GM18951 (cell line): ENCODE data around the gene FEV.

Experiments
- POLR2A ChIP-seq: IDR thresholded peaks from 4 replicates; pipeline ENCODE4 v1.6.1; 2011; ENCODE audit warnings: mild to moderate bottlenecking; ENCODE audit not compliant: insufficient read length, insufficient read depth; ENCODE audit errors: extremely low read depth
- in situ Hi-C: fragments of 300-500 bp; cut with MboI; formaldehyde crosslinking; loops from one replicate; pipeline ENCODE4 v1.12.0; 2022; ENCODE audit warnings: low sequenced_read_pairs, mixed read lengths, inconsistent platforms; ENCODE audit not compliant: unreplicated experiment

Gene FEV

DNA sequence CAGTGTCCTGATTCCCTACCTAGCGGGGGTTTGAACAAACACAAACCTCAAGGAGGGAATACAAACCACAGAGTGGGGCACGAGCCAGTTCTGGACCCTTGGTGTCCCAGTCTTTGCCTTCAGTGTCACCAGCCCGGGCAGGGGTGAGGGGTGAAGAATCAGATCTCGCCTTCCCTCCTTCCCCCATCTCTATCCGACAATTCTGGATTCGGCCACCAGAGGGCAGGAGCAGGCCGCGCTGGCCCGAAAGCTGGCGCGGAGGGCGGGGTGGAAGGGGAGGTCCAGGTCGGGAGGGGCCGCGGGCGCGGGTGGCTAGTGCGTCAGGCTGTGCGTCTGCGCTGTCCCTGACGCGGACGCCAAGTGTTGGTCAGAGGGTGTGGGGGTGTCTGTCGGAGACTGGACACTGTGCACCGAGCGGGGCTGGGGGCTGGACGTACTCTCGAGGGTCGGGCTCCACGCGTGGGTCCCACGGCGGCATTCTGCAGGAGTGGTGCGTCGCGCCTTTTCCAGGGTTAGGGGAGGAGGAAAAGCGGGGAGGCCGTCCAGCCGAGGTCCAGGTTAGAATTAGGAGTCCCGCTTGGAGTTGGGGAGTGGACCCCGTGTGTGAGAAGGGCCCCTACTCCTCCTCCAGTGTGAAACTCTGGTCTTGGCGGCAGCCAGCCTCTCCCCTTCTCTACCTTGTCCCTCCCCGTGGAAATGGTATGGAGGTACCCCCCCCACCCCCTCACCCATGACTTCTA is 11.2 kb upstream of the FEV start:
- no peak for TF ChIP-seq POLR2A
- in situ Hi-C loops: no loop called here

DNA sequence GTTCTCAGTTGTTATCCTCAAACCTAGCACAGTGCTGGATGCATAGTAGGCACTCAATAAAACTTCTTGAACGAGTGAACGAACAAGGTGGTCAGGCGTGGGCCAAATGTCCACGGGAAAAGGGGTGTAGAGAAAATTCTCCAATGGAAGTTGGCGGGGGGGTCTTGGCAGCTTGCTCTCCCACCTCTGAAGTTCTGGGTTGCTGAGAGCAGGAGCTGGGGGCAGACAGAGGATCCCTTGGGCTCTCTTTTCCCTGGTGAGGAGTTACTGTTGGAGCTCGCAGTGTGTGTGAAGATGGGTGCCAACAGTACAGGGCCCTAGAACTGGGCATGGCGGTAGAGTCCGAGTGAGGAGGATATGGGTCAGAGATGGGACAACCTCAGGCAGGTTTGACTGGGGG is 10.6 kb upstream of the FEV start:
- no peak for TF ChIP-seq POLR2A
- in situ Hi-C loops: no loop called here

DNA sequence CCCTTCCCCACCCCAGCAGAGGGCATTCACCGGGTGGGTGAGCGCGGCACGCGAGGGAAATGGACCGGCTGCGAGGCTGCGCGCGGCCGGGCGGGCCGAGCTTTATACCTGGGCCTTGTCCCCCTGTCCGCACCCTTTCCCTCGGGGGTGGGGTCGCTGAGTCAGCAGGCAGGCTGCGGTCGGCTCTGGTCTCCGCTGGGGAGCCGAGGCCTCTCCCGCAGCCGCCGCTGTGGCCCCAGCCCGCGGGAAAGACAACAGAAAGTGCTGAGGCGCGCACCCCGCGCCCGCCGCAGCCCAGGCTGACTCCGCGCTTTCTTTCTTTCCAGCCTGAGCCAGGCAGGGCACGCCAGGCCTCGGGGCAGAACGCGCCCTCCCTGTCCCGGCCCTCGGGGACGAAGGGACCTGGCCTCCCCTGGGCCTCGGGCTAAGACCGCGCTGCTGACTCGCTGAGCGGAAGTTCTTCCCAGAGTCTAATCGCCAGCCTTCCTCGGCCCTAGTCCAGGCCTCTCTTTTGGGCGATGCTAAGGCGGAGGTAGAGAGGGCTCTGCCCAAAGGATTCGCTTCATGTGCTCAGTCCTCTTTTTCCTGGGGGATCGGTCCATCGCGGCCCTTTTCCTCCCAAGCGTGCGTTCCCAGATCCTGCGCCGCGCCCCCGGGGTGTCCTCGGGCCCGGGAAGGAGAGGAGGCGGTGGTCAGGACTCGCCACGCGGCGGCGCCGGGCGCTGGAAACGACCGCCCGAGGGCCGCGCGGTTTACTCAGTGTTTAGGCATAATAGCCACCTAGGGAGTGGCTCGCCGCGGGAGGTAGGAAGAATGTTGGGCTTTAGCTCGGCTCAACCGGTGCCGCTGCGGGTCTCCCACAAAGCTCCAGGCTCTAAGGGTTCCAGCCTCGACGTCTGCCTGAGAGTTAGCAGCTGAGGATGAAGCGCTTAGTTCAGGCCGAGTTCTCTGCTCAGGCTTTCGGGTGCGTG is 8.6 kb upstream of the FEV start, which contains the start of gene CRYBA2:
Gene CRYBA2 (minus strand): TSS at position 78 of the 971 bp plus-strand sequence. CDS start 246 bp downstream, outside the sequence.
- TF ChIP-seq POLR2A: no peak
- in situ Hi-C loops: no loop called here

DNA sequence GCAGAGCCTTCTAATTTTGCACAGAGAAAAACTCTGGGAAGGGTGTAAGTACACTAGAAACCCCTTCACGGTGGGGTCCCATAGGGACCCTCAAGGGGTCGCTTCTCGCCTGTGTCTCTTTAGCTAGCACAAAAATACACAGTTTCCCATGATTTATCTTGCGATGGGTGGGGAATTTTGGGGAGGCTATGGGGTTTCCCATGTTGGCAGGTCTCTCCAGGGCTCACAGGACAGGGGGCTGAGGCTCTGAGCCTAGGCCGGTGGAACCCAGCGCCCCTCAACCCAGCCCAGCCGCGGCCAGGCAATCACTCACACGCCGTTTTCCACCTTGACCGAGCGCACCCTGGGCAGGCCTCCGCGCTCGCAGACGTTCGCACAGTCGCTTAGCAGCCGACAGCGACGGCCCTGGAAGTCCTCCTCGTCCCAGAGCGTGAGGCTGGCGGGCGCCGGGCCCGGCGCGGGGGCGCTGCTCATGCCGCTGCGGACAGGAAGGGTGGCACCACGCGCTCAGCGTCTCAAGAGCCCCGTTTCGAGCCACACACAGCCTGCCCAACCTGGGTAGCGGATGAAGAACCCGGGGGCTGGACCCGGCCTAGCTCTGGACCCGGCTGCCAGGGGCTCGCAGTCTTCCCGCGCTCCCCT is 7.8 kb upstream of the FEV start:
- TF ChIP-seq POLR2A: no peak

DNA sequence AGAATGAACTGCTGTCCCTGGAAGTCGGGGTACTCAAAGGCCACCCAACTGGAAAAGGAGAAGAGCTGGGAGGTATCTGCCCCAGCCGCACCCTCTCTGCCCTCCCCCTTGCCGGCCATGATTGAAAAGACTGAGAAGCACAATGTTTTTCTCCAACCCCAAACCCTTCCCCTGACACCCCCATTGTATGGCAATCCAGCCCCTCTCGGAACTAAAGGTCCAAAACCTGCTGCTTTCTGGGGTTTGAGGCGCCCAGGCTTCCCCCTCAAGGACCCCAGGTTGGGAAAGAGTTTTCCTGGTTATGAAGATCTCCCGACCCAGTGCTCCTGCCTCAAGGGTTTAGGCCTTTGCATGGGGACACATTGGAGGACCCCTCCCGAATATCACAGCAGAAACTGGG is 7.2 kb upstream of the FEV start:
- in situ Hi-C loops: no loop called here
- TF ChIP-seq POLR2A: no peak

More for the DNA sequence above, 7.8 kb upstream of the FEV start:
- in situ Hi-C loops: no loop called here

DNA sequence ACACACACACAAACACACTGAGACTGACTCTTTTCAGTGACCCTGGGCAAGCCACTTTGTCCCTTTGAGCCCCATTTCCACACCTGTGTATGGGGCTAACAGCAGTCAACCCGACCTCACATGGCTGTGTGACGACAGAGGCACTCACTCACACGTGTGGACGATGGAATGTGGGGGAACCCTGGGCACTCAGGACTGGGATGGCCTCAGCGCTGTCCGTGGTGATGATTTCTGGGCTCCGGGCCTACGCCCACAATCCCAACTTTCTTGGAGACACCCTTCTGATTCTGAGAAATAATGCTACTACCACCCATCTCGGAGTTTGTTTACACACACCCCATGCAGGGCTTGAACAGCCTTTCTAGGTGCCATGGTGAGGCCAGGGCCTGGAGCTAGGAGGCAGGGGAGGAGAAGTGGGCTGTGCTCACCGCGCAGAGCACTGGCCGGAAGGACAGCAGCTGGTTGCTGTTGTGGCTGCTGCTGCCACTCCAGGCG is 6.7 kb upstream of the FEV start:
- no peak for TF ChIP-seq POLR2A
- in situ Hi-C loops: no loop called here

DNA sequence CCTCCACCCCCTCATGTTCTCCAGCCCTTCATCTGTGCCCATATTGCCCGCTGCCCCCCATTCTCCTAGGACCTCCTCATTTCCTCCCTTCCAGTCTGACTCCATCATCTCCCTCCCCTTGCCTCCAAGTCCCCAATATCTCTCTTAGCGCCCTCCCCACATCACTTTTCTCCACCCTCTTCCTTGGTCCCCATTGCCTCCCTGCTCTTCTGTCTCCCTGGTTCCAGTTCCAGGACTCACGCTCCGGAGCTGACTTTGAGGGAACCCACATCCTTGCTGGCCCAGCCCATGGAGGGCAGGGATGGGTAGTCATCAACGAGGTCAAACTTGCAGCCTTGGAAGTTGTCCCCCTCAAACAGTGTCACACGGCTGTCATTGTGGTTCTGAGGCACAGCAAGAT is 5.6 kb upstream of the FEV start:
- TF ChIP-seq POLR2A: no peak
- in situ Hi-C loops: no loop called here

DNA sequence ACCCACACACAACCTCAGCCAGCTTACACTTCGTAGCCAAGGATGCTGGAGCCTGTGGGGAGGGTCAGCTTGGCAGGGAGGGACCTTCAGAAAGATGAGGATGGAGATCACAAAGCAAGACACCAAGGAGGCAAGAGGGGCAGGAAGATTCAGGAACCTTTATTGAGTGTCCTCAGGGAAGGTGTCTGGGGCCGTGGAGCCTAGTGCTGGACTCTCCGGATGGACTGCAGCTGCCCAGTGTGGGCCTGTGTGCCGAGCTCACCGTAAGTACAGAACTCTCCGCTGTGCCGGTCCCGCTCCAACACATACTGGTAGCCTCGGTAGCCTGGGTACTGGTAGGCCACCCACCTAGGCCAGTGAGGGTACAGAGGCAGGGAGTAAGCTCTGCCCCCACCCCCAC is 5.1 kb upstream of the FEV start:
- in situ Hi-C loops: no loop called here
- TF ChIP-seq POLR2A: no peak

DNA sequence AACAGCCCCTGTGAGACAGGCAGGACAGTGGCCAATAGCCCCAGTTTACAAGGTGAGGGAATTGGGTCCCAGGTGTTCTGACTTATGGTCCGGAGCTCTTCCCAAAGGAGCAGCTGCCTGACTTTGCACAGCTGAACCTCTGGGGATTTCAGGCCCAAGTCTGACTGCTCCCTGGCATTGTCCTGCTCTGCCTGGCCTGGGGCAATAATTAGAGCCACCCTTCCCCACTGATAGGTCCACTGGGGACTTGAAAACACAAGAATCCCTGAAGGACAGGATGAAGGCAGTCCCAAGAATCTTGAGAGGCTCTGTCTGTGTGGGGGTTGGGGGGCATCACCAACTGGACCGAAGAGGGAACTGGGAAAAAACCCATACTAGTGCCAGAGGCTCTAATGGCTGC is 3.7 kb upstream of the FEV start:
- in situ Hi-C loops: no loop called here

DNA sequence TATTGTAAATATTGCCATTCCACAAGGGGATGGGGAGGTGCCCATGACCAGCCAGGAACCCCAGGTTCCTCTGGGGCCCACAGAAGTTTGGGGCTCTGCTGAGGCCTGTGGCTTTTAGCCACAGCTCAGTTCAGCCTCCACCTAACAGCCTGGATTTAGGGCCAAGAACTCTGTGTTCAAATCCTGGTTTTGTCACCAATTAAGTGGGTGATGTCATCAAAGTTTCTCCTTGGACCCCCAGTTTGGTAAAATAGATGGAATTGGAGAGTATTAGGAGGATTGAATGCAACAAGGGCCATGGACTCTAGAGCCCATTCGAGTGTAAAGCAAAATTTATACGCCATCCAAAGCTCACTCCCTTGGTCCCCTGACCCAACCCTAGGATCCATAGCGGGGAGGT is 3.2 kb upstream of the FEV start:
- in situ Hi-C loops: no loop called here

More for the DNA sequence above, 3.7 kb upstream of the FEV start:
- no peak for TF ChIP-seq POLR2A

DNA sequence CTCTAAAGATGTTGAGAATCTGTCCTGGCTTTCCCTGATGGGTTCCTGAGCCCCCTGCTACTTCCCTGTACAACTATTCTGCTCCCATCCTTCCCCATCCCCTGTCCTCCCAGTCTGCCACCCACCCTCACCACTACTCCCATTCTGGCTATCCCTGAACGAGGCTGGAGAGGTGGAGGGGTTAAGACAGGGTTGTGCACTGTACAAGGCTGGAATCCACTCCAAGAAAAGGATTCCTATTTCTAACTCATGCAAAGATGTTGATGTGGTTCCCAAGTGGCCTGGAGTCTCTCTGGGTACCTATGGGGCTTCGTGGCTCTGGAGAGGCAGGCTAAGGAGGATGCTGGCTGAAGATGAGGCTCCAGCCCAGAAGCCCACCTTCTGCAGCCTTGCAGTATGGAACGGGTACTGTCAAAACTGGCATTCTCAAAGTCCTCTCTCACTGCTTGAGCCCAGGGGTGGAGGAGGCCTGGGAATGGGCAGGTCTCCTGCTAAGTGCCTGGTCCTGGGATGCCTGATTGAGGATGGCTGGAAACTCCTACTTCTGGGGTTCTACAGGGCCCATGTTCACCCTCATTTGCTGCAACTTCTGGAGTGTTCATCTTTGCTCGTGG is 1.3 kb upstream of the FEV start:
- TF ChIP-seq POLR2A: no peak
- in situ Hi-C loops: no loop called here

More for the DNA sequence above, 3.2 kb upstream of the FEV start:
- TF ChIP-seq POLR2A: no peak

DNA sequence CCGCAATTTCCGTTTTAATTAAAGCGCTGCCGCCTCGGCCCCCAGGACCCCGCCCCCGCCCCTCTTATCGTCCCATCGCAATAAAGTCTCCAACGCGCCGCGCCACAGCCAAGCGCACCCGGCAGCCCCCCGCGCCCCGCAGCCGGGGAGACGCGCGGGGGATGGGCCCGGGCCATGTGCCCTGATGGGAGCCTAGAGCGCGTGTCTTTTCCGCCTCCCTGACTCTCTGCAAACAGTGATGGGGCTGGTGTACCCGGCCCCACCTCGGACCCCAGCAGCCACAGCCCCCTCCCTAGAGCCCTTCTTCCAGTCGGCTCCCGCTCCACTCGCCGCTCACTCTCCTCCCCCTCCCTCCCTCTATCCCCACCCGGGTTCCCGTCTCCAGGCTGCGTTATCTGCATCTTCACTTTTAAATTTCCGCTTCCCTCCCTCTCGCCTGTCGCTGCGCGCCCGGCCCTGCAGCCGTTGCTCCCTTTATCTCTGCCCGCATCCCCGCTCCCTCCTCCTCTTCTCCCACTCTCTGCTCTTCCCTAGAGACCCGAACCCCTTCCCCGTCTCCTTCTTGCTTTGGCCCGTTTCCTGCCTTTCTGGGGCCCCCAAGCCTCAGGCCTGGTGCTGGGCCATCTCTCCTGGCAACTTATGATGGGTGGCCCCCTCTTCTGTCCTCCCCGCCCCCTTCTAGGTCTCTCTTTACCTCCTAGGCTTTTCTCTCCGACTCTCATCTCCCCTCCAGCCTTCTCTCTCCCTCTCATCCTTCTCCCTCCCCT is 524 bp upstream of the FEV start:
- no peak for TF ChIP-seq POLR2A
- in situ Hi-C loops: no loop called here
